HG03442 (cell line): ENCODE measurements around the gene SLC22A16.
"Not testable (repeated sequence)": the region's sequence is repeated elsewhere in the genome, so short reads cannot be mapped to it uniquely, and the experiment has no call there.

Experiments
- ATAC-seq: cut with Tn5 transposase; IDR thresholded peaks from one replicate; pipeline ENCODE4 v1.9.1; 2021; ENCODE audit warnings: mild to moderate bottlenecking, moderate library complexity; ENCODE audit not compliant: unreplicated experiment

The SLC22A16 gene, protein sequence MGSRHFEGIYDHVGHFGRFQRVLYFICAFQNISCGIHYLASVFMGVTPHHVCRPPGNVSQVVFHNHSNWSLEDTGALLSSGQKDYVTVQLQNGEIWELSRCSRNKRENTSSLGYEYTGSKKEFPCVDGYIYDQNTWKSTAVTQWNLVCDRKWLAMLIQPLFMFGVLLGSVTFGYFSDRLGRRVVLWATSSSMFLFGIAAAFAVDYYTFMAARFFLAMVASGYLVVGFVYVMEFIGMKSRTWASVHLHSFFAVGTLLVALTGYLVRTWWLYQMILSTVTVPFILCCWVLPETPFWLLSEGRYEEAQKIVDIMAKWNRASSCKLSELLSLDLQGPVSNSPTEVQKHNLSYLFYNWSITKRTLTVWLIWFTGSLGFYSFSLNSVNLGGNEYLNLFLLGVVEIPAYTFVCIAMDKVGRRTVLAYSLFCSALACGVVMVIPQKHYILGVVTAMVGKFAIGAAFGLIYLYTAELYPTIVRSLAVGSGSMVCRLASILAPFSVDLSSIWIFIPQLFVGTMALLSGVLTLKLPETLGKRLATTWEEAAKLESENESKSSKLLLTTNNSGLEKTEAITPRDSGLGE

DNA sequence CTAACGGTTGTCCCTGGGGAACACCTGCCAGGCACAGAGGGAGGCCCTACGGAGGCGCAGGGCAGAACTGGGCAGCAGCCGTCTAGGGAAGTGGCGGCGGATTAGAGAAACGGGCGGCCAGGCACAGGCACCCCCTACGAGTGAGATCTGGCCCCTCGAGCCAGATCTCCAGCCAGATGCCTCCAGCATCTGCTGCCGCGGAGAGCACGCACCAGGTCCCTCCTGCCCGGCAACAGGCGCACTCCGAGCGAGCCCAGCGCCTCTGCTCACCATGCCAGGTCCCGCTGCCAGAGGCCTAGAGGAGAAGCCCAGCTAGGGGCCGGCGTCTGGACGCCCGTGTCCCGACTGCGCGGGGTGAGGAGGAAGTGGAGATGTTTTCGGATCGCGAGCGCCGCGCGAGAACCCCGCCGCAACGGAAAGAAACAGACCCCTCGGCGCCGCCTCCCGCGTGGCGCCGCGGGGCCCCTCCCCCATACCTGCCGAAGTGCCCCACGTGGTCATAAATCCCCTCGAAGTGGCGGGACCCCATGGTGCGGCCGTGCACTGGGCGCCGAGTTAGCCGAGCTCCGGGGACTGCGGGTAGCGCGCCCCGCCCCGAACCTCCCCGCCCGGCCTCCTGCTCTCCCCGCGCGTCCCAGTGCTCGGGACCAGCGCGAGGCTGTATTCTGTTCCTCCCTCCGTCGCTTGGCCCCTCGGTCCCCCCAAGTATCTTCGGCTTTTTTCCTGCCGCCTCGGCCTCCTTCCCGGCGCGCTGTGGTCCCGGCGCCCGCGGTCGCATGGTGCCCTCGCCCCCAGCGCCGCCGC lies at the start of gene SLC22A16:
Gene SLC22A16, minus strand, starts transcription at position 568 of the 804 bp plus-strand sequence. Its CDS starts 39 bp downstream, at position 529.
- no peak for ATAC-seq

DNA sequence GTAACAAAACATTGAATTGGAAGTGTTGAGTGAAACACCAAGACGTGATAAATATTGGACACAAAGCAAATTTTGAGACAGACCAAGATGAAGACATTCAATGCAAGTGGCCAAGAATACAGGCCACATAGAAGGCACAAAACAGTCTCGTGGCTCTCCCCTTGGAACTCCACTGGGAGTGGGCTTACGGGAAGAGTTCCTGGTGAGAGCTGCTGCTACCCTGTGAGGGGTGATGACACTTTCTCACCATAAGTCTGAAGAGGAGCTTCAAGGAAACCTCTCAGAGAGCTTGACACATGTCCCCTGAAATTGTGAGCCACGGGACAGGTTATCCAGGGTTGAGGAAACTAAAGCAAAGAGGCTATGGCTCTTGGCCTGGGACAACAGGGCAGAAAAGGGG lies 48.6 kb upstream of the SLC22A16 start:
- ATAC-seq = no peak

GRCh38 chr6:110524305-110524704 lies 47.9 kb upstream of the SLC22A16 start:
- ATAC-seq = no peak

DNA sequence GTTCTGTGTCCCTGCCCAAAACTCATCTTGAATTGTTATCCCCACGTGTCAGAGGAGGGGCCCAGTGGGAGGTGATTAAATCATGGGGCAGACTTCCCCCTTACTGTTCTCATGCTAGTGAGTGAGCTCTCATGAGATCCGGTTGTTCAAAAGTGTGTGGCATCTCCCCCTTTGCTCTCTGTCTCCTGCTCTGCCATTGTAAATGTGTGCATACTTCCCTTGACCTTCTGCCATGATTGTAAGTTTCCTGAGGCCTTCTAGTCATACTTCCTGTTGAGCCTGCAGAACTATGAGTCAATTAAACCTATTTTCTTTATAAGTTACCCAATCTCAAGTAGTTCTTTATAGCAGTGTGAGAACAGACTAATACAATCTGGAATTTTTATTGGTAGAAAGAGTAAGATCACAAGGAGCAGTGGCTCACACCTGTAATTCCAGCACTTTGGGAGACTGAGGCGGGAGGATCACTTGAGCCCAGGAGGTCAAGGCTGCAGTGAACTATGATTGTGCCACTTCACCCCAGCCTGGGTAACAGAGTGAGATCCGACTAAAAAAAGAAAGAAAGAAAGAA lies 47.1 kb upstream of the SLC22A16 start:
- ATAC-seq = no peak

DNA sequence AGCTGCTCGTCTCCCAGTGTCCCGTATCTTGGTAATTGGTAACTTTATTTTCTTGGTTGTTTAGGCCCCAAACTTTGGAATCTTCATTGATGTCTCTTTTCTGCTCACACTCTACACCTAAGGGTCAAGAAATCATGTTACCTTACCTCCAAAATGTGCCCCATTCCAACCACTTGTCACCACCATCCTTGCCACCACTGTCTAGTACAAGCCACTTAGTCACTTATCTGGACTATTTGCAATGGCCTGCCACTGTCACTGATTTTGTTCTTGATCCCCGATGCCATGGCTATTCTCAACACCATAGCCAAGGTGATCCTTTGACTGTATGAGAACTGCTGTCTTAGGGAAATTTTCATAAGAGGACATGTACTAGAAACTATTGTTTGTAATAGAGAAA lies 46.0 kb upstream of the SLC22A16 start:
- no peak for ATAC-seq

DNA sequence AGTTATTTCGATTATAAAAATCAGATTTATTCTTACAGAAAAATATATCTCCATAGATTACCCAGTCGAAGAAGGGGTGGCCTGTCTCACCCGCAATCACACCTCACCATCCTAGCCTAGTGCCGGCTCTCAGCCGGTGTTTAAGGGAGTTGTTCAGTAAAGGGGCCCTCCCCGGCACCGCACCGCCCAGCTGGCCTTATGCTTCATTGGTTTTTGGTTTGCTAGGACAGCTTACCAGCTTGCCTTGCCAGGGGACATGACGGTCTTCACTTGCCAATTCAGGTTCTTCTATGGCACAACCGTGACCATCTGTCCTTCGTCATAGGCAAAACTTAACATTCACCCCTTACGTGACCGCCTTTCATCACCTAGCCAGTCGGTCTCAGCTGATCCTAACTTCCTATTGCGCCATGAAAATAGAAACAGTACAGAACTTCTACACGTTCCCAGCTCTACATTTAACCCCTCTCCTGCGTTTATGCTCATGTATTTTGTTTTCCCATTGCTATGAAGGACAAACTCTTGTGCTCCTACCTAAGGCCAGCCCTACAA lies 44.7 kb upstream of the SLC22A16 start:
- ATAC-seq = no peak

DNA sequence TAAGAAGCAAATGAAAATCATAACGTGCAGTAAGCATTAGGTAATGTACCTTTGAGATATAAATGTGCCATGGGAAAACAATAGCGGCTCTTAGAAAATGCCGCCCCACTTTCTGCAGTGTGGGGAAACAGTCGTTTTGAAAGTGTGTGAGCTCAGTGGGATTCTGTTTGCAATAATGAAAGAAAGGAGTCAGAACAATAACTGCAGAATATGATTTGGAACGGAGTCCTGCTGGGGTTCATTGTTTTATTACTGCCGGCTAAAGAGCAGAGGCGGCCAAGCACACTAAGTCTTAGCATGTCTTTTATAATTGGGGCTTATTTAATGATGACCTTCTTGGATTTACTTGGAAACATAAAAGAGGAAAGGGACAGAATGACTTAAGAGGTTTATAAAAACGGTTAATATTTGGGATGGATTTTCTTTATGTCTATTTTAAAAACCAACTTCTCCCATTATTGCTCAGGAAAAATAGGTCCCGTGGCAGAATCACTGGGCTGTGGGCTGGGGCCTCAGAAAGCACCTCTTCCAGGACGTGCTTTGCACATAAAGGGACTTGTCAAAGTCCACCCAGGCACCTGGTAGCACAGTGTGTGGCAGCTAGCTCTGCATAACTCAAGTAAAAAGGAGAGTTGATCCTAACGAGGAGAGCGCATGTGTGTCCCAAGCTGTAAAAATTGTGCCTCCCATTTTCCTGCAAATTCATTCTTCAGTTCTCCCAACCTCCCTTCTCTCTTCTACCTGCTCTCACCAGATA lies 44.0 kb upstream of the SLC22A16 start:
- no peak for ATAC-seq

- ATAC-seq = no peak
Observed at GRCh38 chr6:110517601-110518281, 41.3 kb upstream of the SLC22A16 start.

DNA sequence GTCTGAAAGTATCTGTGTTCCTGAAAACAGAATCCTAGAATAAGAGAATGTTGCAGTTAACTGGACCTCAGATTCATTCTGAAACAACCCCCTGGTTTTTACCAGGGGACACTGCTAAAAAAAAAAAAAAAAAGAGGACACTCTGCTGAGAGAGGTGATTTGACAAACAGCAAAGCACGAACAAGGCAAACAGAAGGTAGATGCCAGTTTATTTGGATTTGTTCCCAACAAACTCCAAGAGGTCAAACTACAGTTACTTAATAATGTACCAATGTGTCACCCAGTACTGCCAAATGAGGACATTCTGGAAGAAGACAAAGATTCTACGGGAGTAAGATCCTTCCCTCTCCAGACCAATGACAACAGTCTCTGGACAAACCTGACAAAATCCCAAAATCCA lies 40.6 kb upstream of the SLC22A16 start:
- ATAC-seq = no peak

DNA sequence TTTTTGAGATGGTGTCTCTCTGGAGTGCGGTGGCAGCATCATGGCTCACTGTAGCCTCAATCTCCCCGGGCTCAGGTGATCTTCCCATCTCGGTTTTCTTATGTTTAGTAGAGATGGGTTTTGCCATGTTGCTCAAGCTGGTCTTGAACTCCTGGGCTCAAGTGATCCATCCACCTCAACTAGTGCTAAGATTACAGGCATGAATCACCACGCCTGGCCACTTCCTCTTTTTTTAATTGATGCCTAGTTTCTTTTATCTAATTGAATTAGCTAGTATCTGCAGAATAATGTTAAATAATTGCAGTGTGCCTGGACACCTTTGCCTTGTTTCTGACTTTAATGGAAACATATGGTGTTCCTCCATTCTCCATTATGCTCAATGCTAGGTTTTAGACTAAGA lies 38.4 kb upstream of the SLC22A16 start:
- no peak for ATAC-seq

GRCh38 chr6:110512991-110513390 lies 36.6 kb upstream of the SLC22A16 start:
- ATAC-seq = no peak

DNA sequence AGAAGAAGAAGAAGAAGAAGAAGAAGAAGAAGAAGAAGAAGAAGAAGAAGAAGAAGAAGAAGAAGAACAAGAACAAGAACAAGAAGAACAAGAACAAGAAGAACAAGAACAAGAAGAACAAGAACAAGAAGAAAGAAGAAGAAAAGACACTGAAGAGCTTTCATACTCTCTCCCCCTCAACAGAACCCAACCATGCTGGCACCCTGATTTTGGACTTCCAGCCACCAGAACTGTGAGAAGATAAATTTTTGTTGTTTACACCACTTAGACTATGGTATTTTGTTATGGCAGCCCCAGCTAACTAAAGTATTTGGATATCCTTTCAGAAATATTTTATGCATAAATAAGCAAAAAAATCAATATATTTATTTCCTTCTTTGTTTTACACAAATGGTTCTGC lies 36.1 kb upstream of the SLC22A16 start:
- ATAC-seq = not testable (repeated sequence)

DNA sequence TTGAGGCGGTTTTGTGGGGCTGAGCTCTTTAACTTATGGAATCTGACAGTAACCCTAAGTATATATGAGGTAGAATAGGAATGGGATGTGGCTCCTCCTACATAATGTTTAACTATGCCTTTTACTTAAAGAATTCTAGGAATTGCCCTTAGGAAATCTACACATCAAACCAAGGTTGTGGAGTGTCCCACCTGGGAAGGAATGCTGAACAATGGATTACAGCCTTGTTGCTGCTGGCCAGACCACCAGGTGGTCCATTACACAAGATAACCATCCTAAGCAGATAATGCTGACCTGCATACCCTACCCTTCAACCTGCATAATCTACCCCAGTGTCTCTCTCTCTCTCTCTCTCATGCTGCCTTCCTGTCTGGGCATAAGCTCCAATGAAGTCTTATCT lies 35.0 kb upstream of the SLC22A16 start:
- ATAC-seq = no peak

DNA sequence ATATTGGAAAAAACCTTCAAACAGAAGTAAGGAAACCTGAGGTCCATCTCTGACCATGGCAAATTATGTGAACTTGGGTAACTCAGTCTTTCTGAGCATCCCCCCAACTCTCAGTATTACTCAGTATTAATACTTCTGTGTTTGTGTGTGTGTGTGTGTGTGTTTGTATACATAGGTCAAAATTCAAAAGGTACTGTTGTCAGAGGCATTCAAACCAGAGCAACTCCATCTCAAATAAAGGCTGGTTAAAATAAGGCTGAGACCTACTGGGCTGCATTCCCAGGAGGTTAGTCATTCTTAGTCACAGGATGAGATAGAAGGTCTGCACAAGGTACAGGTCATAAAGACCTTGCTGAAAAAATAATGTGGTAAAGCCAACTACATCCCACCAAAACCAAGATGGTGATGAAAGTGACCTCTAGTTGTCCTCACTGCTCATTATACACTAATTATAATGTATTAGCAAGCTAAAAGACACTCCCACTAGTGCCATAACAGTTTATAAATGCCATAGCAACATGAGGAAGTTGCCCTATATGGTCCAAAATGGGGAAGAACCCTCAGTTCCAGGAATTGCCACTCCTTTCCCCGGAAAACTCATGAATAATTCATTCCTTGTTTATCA lies 33.3 kb upstream of the SLC22A16 start:
- no peak for ATAC-seq

DNA sequence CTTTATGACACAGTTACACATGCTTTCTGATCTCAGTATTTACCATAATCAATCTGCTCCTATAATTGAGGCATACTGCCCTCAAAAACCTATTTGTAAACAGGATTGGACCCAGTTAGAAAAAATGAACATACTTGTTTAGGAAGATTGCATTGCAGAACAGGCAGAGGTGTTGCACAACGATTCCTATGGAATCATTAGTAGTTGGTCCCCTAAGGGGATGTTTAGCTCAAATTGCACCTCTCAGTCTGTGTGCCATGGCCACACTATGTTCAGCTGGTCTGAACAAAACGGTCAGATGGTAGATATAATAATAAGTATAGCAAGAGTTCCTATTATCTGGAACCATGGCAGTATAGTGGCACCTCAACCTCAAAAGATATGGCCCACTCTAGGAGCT lies 28.5 kb upstream of the SLC22A16 start:
- ATAC-seq = not testable (repeated sequence)

DNA sequence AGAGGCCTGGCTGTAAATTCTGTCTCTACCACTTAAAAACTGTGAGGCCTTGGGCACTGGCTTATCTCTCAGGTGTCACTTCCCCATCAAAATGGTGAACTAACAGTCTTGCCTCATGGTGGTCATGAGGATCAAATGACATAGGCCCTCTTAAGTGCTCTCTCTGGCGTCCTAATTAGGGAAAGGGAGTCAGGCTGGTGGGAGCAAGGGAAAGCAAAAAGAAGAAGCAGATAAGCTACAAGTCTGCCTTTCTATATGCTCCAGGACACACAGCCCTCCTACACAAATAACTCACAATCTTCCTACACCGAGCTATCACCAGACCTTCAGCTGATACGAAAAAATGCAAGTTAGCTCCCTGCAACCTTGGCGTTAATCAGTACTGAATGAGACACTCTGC lies 19.5 kb upstream of the SLC22A16 start:
- ATAC-seq = no peak

DNA sequence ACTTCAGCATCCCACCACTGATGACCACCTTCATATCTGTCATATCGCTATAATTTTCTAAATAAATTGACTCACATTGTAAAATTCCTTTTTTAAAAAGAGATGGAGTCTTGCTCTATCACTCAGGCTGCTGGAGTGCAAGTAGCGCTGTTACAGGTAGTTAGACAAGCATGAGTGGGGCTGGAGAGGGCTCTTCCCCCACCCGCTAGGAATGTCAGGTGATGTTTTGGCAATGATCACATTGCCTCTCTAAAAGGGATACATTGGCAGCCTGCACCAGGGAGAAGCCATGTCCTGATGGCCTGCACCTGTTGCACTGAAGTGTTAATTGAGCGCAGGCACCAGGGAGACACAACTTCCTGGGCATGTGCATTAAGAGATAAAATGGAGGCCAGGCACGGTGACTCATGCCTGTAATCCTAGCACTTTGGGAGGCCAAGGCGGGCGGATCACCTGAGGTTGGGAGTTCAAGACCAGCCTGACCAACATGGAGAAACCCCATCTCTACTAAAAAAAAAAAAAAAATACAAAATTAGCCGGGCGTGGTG lies 16.9 kb upstream of the SLC22A16 start:
- ATAC-seq = no peak

DNA sequence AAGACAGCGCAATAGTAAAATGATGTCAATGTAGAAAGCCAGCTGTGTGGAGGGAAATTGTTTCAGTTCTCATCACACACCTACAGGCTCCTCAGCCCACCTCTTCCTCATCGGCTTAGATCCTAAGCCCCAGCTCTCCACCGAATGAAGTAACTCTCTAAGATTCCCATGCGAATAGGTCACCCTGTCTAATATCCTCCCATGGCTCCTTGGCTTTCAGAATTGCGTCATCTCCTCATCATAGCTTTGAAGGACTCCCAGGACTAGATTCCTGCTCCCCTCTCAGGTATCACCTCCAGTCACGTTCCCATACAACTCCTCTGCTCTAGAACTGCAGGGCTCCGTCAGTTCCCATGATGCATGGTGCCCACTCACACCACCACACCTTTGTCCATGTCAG lies 16.2 kb upstream of the SLC22A16 start:
- ATAC-seq = no peak

- no peak for ATAC-seq
Observed at GRCh38 chr6:110491644-110492317, 15.4 kb upstream of the SLC22A16 start.
